Stimulated activated CD4-positive, alpha-beta T cell treated with anti-CD3 and anti-CD28 coated beads, Interleukin-2, amount 100 ng/mL, for 4 hours (primary cell): Measurements from ENCODE around the gene VWA8.
A peak's percentile ranks its signal among the peaks of the same experiment; 100 is the strongest.
"Not testable (repeated sequence)": the region's sequence is repeated elsewhere in the genome, so short reads cannot be mapped to it uniquely, and the experiment has no call there.

ENCODE experiments used
- DNase-seq: peaks from one replicate; pipeline ENCODE4 v3.0.0-alpha.2; 2020; ENCODE audit warnings: low read depth

The VWA8 gene

GRCh38 chr13:41682766-41683165 lies 278.1 kb downstream of the VWA8 start:
- DNase-seq: no peak

- DNase-seq: no peak
Observed at GRCh38 chr13:41682001-41682400, 278.9 kb downstream of the VWA8 start.

- DNase-seq: no peak
Observed at GRCh38 chr13:41681587-41681986, 279.3 kb downstream of the VWA8 start.

- no peak for DNase-seq
Observed at GRCh38 chr13:41680900-41681299, 280.0 kb downstream of the VWA8 start.

- no peak for DNase-seq
Observed at GRCh38 chr13:41678848-41679247, 282.1 kb downstream of the VWA8 start.

- DNase-seq: no peak
Observed at GRCh38 chr13:41678249-41678648, 282.7 kb downstream of the VWA8 start.

GRCh38 chr13:41675306-41675705 lies 285.6 kb downstream of the VWA8 start:
- DNase-seq: no peak

GRCh38 chr13:41674246-41674645 lies 286.7 kb downstream of the VWA8 start:
- DNase-seq: no peak

- DNase-seq: no peak
Observed at GRCh38 chr13:41673640-41674039, 287.3 kb downstream of the VWA8 start.

GRCh38 chr13:41670873-41671443 lies 290.0 kb downstream of the VWA8 start:
- DNase-seq: no peak

- DNase-seq: peak; percentile 3
Observed at GRCh38 chr13:41668130-41668757, 292.7 kb downstream of the VWA8 start.

- no peak for DNase-seq
Observed at GRCh38 chr13:41666644-41667043, 294.3 kb downstream of the VWA8 start.

- DNase-seq: no peak
Observed at GRCh38 chr13:41660411-41660810, 300.5 kb downstream of the VWA8 start.

- DNase-seq: no peak
Observed at GRCh38 chr13:41658057-41658661, 302.8 kb downstream of the VWA8 start.

- DNase-seq: no peak
Observed at GRCh38 chr13:41655997-41656396, 304.9 kb downstream of the VWA8 start.

- DNase-seq: no peak
Observed at GRCh38 chr13:41654796-41655195, 306.1 kb downstream of the VWA8 start.

GRCh38 chr13:41652735-41653361 lies 308.1 kb downstream of the VWA8 start:
- peak; percentile 29 for DNase-seq

GRCh38 chr13:41651413-41652058 lies 309.4 kb downstream of the VWA8 start:
- no peak for DNase-seq

- DNase-seq: no peak
Observed at GRCh38 chr13:41650706-41651105, 310.2 kb downstream of the VWA8 start.

GRCh38 chr13:41649659-41650058 lies 311.2 kb downstream of the VWA8 start:
- no peak for DNase-seq

- no peak for DNase-seq
Observed at GRCh38 chr13:41648314-41648935, 312.5 kb downstream of the VWA8 start.

GRCh38 chr13:41647699-41648313 lies 313.1 kb downstream of the VWA8 start:
- not testable (repeated sequence) for DNase-seq
